Measurements from ENCODE around the gene CHTF8.

CHTF8 gene

DNA sequence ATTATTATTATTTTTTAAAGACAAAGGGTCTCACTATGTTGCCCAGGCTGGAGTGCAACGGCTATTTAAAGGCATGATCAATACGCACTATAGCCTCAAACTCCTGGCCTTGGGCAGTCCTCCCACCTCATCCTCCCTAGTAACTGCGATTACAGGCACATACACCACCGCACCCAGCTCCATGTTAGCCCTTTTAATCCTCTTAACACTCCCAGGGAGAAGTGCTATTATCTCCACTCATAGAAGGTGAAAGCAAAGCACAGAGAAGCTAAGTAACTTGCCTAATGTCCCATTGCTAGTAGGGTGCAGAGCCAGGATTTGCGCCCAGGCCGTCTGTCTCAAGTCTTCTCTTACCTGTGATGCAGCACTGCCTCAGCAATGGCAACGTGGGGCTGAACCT lies 22.0 kb downstream of the CHTF8 start:
- no peaks in the 10 kb centered on the region for H3F3A ChIP-seq (ENCODE audit: low read depth)
- H3K27me3 ChIP-seq (ENCODE audit: insufficient read depth, low read length, poor library complexity, severe bottlenecking), result no peaks in the 10 kb centered on the region
- peaks cover 10% of the 10 kb centered on the region for H3K4me1 ChIP-seq (ENCODE audit: insufficient read depth, low read length, poor library complexity, severe bottlenecking)
- TF ChIP-seq, protein P1, sequence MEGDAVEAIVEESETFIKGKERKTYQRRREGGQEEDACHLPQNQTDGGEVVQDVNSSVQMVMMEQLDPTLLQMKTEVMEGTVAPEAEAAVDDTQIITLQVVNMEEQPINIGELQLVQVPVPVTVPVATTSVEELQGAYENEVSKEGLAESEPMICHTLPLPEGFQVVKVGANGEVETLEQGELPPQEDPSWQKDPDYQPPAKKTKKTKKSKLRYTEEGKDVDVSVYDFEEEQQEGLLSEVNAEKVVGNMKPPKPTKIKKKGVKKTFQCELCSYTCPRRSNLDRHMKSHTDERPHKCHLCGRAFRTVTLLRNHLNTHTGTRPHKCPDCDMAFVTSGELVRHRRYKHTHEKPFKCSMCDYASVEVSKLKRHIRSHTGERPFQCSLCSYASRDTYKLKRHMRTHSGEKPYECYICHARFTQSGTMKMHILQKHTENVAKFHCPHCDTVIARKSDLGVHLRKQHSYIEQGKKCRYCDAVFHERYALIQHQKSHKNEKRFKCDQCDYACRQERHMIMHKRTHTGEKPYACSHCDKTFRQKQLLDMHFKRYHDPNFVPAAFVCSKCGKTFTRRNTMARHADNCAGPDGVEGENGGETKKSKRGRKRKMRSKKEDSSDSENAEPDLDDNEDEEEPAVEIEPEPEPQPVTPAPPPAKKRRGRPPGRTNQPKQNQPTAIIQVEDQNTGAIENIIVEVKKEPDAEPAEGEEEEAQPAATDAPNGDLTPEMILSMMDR (conservative IDR thresholded peaks at IDR 0.05; ENCODE audit: low read length), result no peak
- no peak for TF ChIP-seq EZH2phosphoT487 (IDR thresholded peaks at IDR 0.05; ENCODE audit: borderline replicate concordance)
- peaks cover 10% of the 10 kb centered on the region; the same call in 1 of the 2 replicates for H3K36me3 ChIP-seq (ENCODE audit: insufficient read depth, low read length)
- no peaks in the 10 kb centered on the region for H4K20me1 ChIP-seq (ENCODE audit: insufficient read depth, low read length, poor library complexity, severe bottlenecking)
- no peaks in the 10 kb centered on the region for H3K9me2 ChIP-seq (replicated peaks; ENCODE audit: low read depth, low read length)
- no peak overlapping the region for H2AFZ ChIP-seq (ENCODE audit: low read length)
- no peaks in the 10 kb centered on the region for H3K79me2 ChIP-seq (ENCODE audit: insufficient read depth, low read length)
- no peak overlapping the region for H3K4me3 ChIP-seq (ENCODE audit: low read length, poor library complexity, severe bottlenecking)
- H3K4me2 ChIP-seq (ENCODE audit: low read depth, low read length, poor library complexity, severe bottlenecking), result no peak overlapping the region
- H3K9me3 ChIP-seq (ENCODE audit: insufficient read depth, low read depth, low read length), result no peaks in the 10 kb centered on the region
- no peak overlapping the region for H3K9ac ChIP-seq (ENCODE audit: low read depth, low read length, poor library complexity, severe bottlenecking)

DNA sequence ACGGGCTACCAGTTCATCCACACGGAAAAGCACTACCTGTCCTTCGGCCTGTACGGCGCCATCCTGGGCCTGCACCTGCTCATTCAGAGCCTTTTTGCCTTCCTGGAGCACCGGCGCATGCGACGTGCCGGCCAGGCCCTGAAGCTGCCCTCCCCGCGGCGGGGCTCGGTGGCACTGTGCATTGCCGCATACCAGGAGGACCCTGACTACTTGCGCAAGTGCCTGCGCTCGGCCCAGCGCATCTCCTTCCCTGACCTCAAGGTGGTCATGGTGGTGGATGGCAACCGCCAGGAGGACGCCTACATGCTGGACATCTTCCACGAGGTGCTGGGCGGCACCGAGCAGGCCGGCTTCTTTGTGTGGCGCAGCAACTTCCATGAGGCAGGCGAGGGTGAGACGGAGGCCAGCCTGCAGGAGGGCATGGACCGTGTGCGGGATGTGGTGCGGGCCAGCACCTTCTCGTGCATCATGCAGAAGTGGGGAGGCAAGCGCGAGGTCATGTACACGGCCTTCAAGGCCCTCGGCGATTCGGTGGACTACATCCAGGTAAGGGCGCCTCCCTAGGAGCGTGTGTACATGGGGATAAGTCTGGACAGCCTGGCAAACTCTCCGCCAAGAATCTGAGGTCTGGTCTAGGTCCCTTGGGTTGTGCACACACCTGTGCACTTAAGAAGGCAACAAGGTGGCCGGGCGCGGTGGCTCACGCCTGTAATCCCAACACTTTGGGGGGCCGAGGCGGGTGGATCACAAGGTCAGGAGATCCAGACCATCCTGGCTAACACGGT lies 22.7 kb downstream of the CHTF8 start:
- no peaks in the 10 kb centered on the region for H3K9me3 ChIP-seq (ENCODE audit: insufficient read depth, low read depth, low read length)
- TF ChIP-seq EZH2phosphoT487 (IDR thresholded peaks at IDR 0.05; ENCODE audit: borderline replicate concordance), result no peak
- TF ChIP-seq, protein P1 (conservative IDR thresholded peaks at IDR 0.05; ENCODE audit: low read length), result no peak
- H4K20me1 ChIP-seq (ENCODE audit: insufficient read depth, low read length, poor library complexity, severe bottlenecking), result no peaks in the 10 kb centered on the region
- H3K36me3 ChIP-seq (ENCODE audit: insufficient read depth, low read length), result peaks cover 5% of the 10 kb centered on the region; the same call in 1 of the 2 replicates
- H3K9me2 ChIP-seq (replicated peaks; ENCODE audit: low read depth, low read length), result no peaks in the 10 kb centered on the region
- no peaks in the 10 kb centered on the region for H3K79me2 ChIP-seq (ENCODE audit: insufficient read depth, low read length)
- no peak overlapping the region for H3K4me3 ChIP-seq (ENCODE audit: low read length, poor library complexity, severe bottlenecking)
- H3K4me1 ChIP-seq (ENCODE audit: insufficient read depth, low read length, poor library complexity, severe bottlenecking), result peaks cover 10% of the 10 kb centered on the region
- H3K9ac ChIP-seq (ENCODE audit: low read depth, low read length, poor library complexity, severe bottlenecking), result no peak overlapping the region
- H2AFZ ChIP-seq (ENCODE audit: low read length), result no peak overlapping the region
- no peaks in the 10 kb centered on the region for H3F3A ChIP-seq (ENCODE audit: low read depth)
- no peak overlapping the region for H3K4me2 ChIP-seq (ENCODE audit: low read depth, low read length, poor library complexity, severe bottlenecking)
- H3K27me3 ChIP-seq (ENCODE audit: insufficient read depth, low read length, poor library complexity, severe bottlenecking), result no peaks in the 10 kb centered on the region

DNA sequence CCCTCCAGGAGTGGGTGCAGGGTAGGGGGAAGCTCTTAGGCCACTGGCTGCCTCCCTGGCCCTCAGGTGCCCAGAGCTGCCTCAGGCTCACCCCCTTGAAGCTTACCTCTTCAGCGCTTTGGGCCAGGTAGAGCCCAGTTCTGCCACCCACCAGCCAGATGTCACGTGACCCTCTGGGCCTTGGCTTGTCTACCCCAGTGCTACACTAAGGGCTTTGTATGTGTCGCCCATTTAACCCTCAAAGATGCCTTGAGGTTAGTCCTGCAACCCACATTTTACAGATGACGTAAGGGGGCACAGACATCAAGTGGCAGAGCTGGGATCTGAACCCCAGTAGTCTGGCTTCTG lies 23.5 kb downstream of the CHTF8 start:
- no peaks in the 10 kb centered on the region for H4K20me1 ChIP-seq (ENCODE audit: insufficient read depth, low read length, poor library complexity, severe bottlenecking)
- no peak overlapping the region for H3K4me2 ChIP-seq (ENCODE audit: low read depth, low read length, poor library complexity, severe bottlenecking)
- no peaks in the 10 kb centered on the region for H3K9me3 ChIP-seq (ENCODE audit: insufficient read depth, low read depth, low read length)
- H3K27me3 ChIP-seq (ENCODE audit: insufficient read depth, low read length, poor library complexity, severe bottlenecking), result no peaks in the 10 kb centered on the region
- H3K9ac ChIP-seq (ENCODE audit: low read depth, low read length, poor library complexity, severe bottlenecking), result no peak overlapping the region
- H2AFZ ChIP-seq (ENCODE audit: low read length), result no peak overlapping the region
- no peaks in the 10 kb centered on the region for H3K9me2 ChIP-seq (replicated peaks; ENCODE audit: low read depth, low read length)
- TF ChIP-seq EZH2phosphoT487 (IDR thresholded peaks at IDR 0.05; ENCODE audit: borderline replicate concordance), result no peak
- TF ChIP-seq, protein P1 (conservative IDR thresholded peaks at IDR 0.05; ENCODE audit: low read length), result no peak
- no peaks in the 10 kb centered on the region for H3K79me2 ChIP-seq (ENCODE audit: insufficient read depth, low read length)
- H3F3A ChIP-seq (ENCODE audit: low read depth), result no peaks in the 10 kb centered on the region
- peaks cover 10% of the 10 kb centered on the region for H3K4me1 ChIP-seq (ENCODE audit: insufficient read depth, low read length, poor library complexity, severe bottlenecking)
- peaks cover 5% of the 10 kb centered on the region; the same call in 1 of the 2 replicates for H3K36me3 ChIP-seq (ENCODE audit: insufficient read depth, low read length)
- H3K4me3 ChIP-seq (ENCODE audit: low read length, poor library complexity, severe bottlenecking), result no peak overlapping the region

Data from Loucy (cell line).